Measurements from ENCODE around the gene USF3.

- no peak for TF ChIP-seq POLR2A (IDR thresholded peaks at IDR 0.05; ENCODE audit: low read depth, low read length)
- TF ChIP-seq POLR2AphosphoS5 (IDR thresholded peaks at IDR 0.05; ENCODE audit: low read depth, low read length), result no peak
These were observed 45.2 kb upstream of the USF3 start for GRCh38 chr3:113741620-113742019.

Measured in GM12892 (cell line).